T-helper 1 cell (primary cell): ENCODE data around the gene SSC4D.
"Not testable (repeated sequence)": the region's sequence is repeated elsewhere in the genome, so short reads cannot be mapped to it uniquely, and the experiment has no call there.

Experiments
- DNase-seq, 5 donors: peaks; one replicate each; pipeline ENCODE4 v3.0.0-alpha.2; 2012 to 2020

SSC4D gene

GRCh38 chr7:76383089-76383944 is 26.2 kb downstream of the SSC4D start:
- DNase-seq = no peak

- no peak for DNase-seq
Observed at GRCh38 chr7:76381814-76382213, 27.7 kb downstream of the SSC4D start.

- DNase-seq = no peak
Observed at GRCh38 chr7:76380623-76380966, 28.9 kb downstream of the SSC4D start.

- no peak for DNase-seq
Observed at GRCh38 chr7:76377186-76377918, 32.1 kb downstream of the SSC4D start.

- no peak for DNase-seq
Observed at GRCh38 chr7:76375251-76375650, 34.2 kb downstream of the SSC4D start.

DNA sequence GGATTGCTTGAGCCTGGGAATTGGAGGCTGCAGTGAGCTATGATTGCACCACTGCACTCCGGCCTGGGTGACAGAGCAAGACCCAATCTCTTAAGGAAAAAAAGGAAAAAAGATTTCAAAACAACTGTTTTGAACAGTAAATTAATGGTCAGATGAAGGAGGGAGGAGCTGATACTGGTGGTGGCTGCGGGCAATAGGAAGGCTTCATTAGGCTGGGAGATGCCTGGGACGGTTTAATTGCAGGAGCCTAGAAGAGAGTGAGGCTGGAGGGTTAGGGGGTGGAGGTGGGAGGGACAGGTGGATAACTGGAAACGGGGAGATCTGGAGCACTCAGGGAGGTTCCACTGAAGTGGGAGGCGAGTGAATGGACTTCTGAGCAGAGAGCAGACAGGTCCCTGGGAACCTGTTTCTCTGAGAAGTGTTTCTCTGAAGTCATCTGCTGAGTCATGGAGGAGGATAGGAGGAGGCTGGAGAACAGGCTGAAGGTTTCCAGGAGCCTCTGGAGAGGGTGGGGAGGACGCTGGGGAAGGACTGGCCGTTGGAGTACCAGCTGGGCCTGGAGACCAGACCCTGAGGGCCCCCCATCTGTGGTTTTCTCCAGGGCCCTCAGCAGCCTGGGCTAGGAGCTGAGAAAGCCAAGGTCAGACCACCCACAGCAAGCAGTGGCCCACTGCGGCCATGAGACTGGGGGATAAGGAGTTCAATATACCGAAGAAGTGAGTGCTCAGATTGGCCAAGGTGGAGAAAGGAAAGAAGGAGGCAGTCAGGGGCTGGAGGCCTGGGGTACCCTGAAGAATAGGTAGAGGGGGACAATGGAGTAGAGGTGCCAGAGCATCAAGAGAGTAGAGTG is 36.3 kb downstream of the SSC4D start:
- DNase-seq = no peak

DNA sequence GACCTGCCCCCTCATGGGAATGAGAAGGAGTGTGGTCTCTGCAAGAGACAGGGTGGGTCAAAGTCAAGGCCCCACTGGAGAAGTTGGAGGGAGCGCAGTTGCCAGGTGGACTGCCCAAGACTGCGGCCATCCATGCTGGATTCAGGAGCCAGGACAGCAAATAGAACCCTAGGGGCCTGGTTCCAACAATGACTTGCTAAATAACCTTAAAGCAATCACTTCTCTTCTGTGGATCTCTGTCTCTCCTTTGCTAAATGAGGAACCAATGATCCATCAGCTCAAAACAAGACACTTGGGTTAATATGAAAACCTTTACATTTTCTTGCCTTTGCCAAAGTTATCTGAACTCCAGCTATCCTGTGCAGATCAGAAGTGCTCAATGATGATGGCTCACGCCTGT is 38.1 kb downstream of the SSC4D start:
- no peak for DNase-seq

GRCh38 chr7:76369018-76369417 is 40.5 kb downstream of the SSC4D start:
- no peak for DNase-seq

DNA sequence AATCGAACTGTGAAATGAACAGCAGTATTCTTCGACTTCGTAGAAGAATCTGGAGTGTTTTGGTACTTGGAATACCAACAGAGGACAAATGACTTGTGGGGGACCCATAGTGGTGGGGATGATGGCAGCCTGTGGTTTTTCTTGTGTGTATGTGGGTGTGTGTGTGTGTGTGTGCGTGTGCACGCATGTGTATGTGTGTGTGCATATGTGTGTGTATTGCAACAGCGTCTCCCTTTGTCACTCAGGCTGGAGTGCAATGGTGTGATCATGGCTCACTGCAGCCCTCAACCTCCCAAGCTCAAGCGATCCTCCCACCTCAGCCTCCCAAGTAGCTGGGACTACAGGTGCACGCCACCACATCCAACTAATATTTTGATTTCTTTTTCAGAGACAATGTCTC is 41.3 kb downstream of the SSC4D start:
- no peak for DNase-seq

DNA sequence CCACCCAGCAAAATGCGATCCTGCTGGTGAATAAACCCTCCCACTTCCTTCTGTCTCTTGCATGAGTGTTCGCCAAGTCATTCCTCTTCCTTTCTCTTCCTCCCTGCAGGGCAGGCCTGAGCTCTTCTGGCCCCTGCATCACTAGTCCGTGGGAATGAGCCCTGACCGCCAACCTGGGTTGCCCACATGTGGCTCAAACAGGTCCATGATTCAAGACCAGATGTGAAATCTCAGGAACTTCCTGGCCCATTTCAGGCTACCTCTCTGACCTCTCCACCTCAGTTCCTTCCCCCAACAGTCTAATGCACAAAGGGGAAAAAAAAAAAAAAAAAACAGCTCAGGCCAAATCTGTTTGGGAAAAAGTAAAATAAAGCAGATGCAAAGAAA is 45.3 kb downstream of the SSC4D start:
- DNase-seq = no peak

GRCh38 chr7:76363754-76364153 is 45.7 kb downstream of the SSC4D start:
- DNase-seq = not testable (repeated sequence)

DNA sequence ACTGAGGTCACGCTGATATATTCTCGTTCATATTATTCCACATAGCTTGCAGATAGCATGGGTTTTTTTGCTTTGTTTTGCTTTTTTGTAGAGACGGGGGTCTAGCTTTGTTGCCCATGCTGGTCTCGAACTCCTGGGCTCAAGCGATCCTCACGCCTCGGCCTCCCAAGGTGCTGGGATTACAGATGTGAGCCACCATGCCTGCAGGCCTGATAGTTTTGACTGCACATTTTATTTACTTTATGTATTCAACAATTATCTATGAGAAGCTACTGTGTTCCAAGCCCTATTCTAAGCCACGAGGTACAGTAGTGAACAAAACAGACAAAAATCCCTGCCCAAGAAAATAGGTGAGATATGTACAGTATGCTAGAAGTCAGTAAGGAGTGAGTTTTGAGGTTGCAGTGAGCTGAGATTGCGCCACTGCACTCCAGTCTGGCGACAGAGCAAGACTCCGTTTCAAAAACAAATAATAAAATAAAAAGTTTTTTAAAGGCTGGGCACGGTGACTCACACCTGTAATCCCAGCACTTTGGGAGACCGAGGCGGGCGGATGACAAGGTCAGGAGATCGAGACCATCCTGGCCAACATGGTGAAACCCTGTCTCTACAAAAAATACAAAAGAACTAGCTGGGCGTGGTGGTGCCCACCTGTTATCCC is 49.4 kb downstream of the SSC4D start:
- no peak for DNase-seq

DNA sequence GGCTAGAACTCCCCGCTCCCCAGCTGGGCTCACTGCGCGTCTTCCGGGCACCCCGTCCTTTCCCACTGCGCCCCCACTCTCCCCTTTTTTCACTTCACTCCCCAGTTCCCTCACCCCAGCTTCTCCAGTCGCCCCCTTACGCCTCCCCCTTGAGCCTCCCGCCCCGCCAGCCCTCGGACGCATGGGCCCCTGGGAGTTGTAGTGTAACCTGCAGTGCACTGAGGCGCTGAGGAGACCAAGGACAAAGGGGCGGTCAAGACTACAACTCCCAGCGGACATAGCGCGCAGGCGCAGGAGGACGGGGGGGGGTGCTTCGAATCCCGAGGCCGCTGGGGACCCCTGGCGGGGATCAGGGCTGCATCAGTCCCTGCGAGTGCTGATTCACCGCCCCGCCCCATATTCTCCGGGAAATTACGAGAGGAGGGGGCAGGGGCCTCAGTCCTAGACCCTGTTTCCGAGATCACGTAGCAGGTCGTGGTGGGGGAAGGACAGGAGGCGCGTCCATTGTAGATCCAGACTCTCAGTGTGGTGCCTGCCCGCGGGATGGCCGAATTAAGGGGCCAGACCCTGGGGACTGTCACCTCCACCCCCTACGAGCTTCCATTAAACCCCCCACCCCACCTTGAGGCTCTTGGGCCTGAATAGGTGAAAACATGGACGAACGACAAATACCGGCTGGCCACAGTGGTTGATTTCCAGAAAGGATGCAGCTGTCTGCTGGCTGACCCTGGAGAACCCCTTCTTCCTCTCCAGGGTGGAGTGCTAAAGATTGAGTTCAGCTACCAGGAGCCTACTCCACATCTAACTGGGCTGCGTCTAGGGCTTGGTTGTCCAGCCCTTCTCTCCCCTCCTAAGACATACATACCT is 50.2 kb downstream of the SSC4D start:
- DNase-seq = peak; percentile 87 to 98 (median 94)

GRCh38 chr7:76358481-76359110 is 50.9 kb downstream of the SSC4D start, which contains the start of gene YWHAG:
YWHAG (minus strand) TSS chr7:76358991; CDS start chr7:76358808, 183 bp downstream.
- DNase-seq = peak; percentile 81 to 89 (median 84)

DNA sequence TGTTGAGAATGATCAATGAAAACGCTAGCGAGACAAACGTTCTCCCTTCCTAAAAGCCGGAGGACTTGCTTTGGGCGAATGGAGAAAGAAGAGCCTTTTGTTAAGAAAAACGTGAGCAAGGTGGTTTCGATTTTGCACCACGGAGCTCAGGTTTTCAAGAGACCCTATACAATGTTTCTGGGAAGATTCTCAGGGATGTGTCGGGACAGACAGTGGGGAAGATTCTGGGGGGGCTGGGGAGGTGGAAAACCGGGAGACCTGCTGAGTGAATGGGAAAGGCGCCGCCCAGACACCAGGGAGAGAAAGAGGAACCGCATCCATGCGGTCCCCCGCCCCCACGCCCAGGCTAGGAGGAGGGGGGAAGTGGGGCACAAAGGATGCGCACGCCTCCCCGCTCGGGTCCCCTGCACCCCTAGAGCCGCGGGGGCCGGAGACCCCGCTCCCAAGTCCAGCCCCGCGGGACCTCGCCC is 51.5 kb downstream of the SSC4D start:
- DNase-seq = peak; percentile 14 to 43 (median 33)

DNA sequence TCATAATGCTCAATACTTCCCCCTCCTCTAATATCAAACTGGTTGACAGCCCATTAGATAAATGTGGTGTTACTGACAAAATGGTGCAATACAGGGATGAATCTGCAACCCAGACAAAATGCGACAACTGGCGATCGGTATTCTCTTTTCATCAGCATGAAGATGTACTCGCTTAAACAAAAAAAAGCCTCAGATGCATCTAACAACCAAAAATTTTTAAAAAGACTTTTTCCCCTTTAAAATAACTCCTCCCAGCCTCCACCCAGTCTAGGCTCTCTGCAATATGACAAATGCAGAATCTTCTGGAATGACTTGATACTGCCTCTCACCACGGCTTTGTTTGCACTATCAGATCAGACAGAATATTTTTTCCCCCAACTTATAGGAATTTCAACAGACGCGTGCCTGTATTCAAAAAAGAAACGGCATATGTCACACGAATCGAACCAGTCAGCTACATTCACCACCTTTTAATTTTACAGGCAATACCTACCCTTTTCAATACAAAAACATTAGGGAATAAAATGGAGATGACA is 52.0 kb downstream of the SSC4D start:
- DNase-seq = no peak

GRCh38 chr7:76356823-76357222 is 52.7 kb downstream of the SSC4D start:
- no peak for DNase-seq

GRCh38 chr7:76356115-76356514 is 53.4 kb downstream of the SSC4D start:
- no peak for DNase-seq

DNA sequence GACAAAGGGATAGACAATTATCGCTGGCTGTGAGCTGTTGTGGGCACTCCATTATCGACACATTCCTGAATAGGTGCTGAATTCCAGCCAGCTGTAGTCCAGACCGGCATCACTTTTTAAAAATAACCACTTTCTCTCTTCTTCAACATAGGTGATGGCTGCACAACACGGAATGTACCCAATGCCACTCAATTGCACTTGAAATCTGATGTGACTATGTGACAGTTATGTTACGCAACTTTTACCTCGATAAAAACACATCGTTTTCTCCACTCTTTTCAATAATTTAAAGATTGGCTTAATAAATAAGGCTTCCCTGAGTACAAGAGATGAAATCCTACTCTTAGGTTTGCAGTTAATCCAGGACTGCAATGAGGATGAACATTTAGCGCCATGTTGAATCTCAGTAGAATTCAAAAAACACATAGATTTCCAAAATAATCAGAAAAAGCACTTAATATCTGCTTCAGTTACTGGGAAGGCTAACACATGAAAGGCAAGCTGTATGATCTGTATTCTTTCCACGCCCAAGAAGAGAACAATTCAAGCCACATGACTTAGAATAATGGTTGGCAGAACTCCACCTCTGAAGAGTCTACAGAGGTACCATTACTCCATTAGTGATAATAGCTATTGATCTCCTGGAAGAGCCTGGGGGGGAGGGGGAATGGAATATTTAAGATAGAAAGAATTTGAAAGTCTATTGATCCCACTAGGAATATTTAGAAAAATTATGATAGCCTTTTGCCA is 54.3 kb downstream of the SSC4D start:
- no peak for DNase-seq

GRCh38 chr7:76354516-76354915 is 55.0 kb downstream of the SSC4D start:
- no peak for DNase-seq
